ENCODE results near the gene GRN.
"Not testable (repeated sequence)": the region's sequence is repeated elsewhere in the genome, so short reads cannot be mapped to it uniquely, and the experiment has no call there.

The GRN gene

DNA sequence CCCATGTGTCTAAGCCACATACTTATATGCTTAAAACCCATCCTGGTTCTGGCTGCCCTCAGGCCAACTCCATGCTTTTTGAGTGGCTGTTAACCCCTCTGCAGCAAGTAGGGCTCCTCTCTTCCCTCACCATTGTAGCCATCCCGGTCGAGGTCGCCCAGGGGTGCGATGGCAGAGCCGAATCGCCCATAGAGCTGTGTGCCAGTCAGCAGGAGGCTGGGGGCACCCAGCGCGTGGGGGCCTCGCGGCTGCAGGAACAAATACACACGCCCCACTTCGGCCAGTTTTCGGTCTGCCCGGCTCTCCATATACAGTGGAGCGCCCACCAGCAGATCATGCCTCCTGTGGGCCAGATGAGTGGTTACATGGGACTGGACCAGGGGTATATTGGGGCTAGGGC, 38.3 kb downstream of the GRN start:
- no peak for DNase-seq (ENCODE audit: low spot score)

DNA sequence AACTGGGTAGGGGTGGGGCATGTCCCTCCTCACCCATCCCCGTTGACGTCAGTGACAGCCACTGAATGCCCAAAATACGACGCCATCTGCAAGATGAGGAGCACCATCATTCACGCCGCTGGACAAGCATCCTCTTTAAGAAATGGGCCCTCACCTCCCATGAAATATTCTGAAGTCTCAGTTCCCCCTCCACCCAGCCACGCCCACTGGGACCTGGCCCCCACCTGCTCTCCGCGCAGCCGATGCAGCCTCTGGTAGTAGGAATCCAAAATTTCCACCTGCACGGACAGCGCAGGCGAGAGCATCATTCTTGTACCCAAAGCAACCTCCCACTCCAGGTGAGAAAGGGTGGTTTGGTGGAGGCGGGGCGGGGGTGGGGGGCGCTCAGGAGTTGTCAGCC, 38.8 kb downstream of the GRN start:
- no peak for DNase-seq (ENCODE audit: low spot score)

DNA sequence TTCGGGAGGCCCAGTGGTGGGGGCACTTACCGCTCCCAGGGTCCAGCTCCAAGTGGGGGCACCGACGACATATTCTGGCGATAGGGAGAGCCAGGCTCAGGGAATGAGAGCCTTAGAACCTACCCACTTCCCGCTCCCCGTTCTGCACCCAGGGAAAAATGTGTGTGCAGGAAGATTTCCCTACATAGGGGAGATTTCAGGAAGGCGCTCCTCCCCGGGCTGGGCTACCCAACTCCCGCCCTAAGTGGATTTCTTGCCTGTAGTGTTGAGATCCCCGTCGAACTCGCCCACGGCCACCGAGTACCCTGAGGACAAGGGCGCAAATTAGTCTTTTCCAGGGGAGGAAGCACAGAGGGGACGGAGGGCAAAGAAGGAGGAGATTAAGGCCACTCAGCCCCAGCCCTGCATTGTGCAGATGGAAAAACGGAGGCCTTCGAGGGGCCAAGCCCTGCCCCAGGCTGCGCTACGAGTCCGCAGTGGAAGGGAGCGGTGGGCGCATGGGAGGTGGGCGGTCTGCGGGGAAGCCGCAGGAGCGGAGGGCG, 39.2 kb downstream of the GRN start:
- no peak for DNase-seq (ENCODE audit: low spot score)

DNA sequence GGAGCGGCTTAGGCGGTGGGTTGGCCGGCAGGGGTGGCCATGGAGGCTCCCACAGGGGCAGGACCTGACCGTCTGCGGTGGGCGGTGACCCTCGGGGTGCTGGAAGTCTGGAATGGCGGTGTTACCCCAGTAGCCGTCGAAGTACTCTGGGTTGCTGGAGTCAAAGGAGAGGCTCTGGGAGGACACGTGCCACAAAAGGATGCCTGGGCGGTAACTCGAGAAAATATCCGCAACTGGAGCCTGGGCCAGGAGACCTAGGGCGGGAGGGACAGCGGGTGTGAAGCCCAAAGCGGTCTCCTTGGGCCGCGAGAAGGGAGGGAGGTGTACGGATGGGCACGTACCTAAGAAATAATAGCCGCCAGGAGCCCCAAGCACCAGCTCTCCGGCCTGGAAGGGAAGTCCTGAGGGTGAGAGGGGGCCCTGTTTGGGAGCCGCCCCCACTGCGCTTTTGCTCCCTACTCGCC, 39.8 kb downstream of the GRN start:
- DNase-seq (ENCODE audit: low spot score) = no peak

DNA sequence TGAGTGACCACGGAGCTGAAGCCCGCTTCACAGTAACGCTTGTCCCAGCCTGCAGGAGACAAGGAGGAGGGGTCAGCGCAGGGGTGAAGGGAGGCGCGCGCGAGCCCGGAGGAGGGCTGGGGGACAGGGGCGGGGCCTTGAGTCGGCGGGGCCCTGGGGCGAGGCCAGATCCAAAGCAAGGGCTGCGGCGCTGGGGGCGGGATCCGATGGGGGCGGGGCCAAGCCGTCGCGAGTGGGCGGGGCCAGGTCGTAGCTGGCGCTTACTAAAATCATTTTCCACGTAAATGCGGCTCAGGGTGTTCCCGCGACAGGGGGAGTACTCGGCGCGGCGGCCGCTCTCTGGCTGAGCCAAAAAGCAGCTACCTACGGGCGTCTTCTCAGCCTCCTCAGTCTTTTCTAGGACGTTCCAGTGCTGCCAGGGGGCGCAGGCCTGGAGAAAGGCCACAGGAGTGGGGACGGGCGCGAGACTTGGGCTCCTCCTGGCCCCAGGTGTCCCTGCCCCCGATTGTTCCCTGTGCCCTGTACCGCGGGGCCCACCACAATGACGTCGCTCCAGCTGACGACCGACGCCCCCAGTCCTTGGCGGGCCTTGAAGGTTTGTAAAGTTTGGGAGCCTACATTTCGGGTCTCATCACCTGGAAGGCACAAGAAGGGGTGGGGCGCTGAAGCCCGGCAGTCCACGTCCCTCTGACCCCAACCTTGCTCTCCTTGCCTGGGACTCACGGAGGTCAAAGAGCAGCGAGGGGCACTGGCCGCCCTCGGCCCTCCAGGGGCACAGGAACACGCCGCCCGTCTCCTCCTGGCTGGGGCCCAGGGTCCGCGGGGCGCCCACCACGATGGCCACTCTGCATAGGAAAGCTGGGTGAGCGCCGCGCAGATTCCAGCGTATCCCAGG, 40.4 kb downstream of the GRN start:
- peak; percentile 93 for DNase-seq (ENCODE audit: low spot score)

DNA sequence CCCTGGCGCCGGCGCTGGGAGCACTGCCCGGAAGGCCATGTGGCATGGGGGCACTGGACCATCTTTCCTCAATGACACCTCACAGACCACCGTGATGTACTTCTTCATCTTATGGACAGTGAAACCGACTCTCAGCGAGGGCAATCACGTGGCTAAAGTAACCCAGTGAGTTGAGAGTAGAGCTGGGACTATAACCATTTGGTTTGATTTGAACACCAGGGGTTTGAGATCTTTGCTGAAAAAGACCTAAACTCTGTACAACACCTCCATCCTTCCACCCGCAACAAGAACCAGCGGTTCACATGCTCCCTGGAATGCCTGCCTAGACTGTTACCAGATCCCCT, 41.1 kb downstream of the GRN start:
- no peak for DNase-seq (ENCODE audit: low spot score)

DNA sequence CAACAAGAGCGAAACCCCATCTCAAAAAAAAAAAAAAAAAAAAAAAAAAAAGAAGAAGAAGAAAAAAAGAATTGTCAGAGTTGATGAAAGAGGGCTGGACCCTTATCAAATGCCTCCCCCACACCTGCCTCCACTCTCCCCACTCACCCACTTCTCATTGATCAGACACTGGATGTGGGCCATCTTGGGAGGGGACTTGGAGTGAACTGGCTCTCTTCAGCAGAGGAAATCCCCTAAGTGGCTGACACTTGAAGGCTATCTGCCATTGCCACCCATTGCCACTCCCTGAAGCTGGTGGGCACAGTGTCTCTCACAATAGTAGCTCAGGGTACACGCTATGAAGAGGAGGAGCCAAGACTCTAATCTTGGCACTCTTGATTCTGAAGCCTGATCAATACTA, 42.7 kb downstream of the GRN start:
- DNase-seq (ENCODE audit: low spot score) = no peak

DNA sequence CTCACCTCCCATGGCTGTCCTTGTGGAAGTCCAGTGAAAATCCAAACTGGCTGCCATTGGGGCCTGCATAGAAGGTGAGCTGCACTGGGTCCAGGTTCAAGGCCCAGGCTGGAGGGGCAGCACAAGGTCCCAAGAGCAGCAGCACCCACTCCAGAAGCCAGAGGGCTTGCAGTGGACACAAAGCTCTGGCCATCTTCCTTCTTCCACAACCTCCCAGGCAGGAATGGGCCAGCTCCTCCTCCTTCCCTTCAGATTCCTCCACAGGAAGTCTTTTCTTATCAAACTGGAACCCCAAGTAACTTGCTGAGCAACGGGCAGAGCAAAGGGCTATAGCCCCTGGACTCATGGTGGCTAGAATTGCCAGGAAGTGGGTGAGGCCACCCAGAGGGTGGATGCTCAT, 44.2 kb downstream of the GRN start, which contains the start of gene ITGA2B:
TSS of gene ITGA2B (minus strand) at position 369 of the 400 bp plus-strand sequence. CDS start at position 193, 176 bp downstream.
- DNase-seq (ENCODE audit: low spot score) = no peak

DNA sequence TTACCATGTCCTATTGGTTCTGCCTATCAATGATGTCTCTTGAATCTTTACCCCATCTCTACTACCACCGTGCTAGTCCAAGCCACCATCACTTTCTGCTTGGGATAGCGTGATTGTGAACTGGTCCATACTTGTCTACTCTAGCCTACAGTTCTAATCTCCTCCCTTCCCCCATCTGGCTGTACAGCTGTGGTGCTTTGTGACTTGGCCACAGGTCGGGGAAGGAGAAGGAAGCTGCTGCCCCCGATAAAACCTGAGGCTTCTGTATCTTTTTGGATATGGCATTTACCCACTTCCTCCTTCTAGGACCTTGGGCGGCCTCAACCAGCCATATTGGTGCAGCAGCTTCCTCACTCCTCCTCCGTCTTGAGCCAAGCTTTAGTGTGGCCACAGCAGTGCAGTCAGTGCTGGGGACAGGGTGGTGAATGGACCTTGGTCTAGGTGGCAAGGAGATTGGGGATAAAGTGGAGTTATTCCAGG, 44.7 kb downstream of the GRN start:
- no peak for DNase-seq (ENCODE audit: low spot score)

DNA sequence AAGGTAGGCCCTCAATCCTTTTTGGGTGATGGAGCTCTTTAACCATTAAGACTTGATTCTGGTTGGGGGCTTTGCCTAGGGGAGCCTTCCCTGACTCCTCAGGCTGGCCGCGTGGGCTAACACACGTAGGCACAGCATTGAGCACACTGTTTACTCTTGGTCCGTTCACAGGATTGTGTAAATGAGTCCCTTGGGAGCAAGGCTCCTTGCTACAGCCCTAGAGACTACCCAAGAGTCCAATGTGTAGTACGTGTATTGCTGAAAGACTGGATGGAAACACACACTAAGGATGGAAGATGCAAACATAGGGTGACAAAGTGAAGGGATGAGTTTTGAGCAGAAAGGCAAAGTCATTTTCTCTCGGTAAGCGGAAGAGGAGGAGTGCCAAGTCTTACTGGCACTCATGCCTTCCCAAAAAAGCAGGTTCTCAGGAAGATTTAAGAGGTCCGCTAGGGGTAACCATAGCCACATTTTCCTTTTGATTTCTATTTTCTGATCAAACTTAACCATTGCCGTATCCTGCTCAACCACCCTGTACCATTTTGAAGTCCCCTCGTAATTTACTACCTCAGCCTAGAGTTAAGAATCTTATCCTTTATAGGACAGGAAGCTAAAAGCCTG, 45.3 kb downstream of the GRN start:
- no peak for DNase-seq (ENCODE audit: low spot score)

DNA sequence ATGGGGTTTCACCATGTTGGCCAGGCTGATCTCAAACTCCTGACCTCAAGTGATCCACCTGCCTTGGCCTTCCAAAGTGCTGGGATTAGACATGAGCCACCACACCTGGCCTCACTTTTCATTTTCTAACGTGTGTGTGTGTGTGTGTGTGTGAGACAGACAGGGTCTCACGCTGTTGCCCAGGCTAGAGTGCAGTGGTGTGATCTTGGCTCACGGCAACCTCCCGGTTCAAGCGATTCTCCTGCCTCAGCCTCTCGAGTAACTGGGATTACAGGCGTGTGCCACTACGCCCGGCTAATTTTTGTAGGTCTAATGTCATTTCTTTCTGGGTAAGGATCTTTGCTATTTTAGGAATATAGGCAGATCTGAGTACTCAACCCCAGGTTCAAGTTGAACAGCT, 49.0 kb downstream of the GRN start:
- DNase-seq (ENCODE audit: low spot score) = not testable (repeated sequence)

DNA sequence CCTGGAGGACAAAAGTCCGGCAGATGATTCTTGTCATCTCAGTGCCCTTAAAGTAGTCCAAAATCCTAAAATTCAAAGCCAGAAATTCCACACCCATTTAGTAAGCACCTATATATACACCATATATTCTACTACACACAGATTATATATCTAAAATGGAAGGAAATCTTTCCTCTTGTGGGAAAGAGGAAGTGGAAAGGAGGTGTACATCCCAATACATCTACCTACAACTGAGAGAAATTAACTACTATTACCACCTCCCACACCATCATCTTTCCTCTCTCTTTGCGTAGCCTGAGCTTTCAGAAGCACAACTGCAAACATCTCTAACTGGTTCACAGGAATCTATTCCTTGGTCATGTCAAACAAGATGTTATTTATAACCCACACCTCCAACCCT, 49.7 kb downstream of the GRN start:
- no peak for DNase-seq (ENCODE audit: low spot score)

DNA sequence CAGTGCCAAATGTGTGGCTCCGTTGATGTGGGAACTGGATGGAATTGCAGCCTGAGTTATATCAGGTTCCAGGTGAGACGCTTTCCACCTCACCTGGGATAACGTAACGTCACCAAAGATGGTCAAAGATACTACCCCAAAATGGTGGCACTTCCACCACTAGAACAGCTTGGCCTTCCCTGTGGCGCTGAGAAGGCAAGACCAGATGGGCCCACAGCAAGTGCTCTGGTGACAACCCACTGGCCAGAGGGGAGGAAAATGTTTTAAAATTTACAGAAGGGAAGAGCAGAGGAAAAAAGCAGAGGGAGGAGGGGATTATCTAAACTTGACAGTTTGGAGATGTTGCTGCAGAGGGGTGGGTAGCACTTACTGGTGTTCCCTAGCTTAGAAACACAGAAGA, 51.8 kb downstream of the GRN start:
- DNase-seq (ENCODE audit: low spot score) = no peak

DNA sequence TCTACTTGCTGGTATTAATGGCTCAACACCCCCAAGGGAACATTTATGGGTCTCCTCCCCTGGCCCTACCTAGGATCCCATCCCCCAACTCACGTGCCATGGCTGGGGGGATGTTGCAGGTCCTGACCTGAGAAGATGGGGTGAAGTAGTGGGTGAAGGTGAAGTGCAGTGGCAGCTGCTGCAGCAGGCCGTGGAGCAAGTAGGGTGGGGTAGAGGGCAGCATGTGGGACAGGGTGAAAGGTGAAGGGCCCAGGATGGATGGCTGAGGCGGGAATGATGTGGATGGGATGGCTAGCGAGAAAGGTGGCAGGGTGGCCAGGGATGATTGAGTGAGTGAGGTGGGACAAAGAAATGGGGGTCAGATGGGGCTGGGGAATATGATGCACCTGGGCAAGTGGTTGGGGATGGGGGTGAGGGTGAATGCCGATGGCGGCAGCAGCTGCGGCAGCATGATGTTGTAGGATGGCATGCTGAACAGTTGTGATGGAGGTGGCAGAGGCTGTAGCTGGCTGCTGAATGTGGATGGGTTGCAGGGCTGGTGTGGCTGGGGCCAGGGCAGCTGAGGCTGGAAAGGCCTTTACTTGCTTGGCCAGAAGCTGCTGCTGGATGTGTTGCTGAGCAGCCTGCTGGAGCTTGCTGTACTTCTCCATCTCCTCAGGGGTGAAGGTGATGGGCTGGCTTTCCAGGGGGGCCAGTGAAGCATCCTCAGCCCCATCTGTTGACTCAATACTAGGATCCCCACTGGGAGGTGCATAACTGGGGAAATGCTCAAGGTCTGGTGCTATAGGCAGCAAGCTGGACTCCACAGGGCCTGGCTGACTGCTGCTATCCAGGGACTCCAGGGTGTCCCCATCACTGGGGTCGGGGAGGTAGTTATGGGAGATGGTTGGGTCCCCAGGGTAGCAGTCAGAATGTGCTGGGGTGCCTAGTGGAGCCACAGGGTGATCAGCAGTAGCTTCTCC, 52.7 kb downstream of the GRN start:
- DNase-seq (ENCODE audit: low spot score) = no peak

DNA sequence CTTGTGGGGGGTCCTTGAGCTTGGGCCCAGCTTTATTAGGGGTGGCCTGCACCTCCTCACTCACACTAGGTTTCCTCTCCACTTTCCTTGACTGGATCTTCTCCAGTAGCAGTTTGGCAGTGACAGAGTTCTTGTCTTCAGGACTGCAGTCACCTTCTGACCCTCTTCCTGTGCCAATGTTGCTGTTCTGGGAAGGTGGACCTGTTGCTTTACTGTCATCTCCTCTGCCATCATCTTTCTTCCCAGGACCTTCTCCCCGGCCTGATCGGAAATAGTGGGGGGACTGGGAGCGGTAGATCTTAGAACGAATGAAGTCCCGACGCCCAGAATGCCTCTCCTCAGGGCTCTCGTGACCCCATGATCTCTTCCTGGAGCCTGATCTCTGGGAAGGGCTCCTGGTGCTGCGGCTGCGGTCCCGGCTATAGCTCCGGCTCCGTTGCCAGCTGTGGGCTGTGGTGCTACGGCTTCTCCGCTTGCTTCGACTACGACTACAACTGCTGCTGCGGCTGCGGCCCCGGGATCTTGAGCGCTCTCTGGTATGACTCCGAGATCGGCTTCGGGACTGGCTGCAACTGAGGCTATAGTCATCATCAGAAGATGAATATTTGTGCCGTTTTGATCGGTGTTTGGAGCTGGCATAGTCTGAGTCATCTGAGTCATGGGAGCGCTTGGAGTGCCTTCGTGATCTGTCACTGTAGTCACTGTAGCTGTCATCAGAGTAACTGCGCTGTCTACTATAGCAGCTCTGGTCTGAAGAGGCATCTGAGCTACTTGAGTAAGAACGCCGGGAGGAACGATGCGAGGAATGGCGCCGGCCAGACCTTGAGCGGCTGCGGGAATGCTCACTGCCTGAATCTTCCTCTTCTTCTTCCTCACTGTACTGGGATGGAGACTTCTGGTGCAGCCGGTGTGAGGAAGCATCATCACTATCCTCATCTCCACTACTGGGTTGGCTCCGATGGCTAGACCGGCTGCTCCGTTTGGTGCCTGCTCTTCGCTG, 53.9 kb downstream of the GRN start:
- DNase-seq (ENCODE audit: low spot score) = no peak

DNA sequence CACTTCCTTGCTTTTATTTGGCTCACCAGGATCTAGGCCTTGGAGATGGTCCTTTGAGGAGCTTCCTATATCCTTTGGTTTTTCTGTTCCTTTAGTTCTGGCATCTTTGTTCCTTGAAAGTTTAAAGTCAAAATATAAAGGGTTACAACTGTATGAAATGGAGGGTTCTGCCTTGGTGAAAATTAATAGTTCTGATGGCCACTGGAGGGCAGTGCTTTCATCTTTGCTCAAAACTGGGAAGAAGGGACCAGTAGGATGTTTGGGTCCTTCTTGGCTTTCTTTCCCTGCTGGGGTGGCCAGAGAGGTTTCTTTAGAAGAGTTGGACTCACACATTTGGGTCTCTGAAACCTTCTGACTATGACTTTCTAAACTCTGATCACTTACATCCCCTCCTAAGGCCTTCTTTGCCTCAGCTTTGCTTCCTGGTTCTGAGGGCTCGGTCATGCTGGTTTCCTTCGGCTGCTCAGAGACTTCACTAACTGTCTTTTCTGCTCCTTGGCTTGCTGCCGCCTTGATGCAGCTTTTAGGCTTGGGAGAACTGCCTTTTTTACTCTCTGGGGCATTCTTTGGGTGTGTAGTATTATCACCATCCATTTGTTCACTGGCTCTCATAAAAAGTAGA, 55.2 kb downstream of the GRN start:
- no peak for DNase-seq (ENCODE audit: low spot score)

Data from AG08396 (cell line).